Adipocyte (in vitro differentiated cells): ENCODE measurements around the gene SMAD1.
"Not testable (repeated sequence)": the region's sequence is repeated elsewhere in the genome, so short reads cannot be mapped to it uniquely, and the experiment has no call there.

Experiments
- DNase-seq: peaks from one replicate; pipeline ENCODE4 v3.0.0-alpha.2; 2015; ENCODE audit warnings: low read depth
- H3K27me3 ChIP-seq: replicated peaks from 2 replicates; pipeline ENCODE4 v1.7.0; 2013; ENCODE audit warnings: mild to moderate bottlenecking, low read length, moderate library complexity; ENCODE audit not compliant: control insufficient read depth, insufficient read depth
- H3K36me3 ChIP-seq: 2 replicates; pipeline ENCODE4 v1.7.0; 2013; ENCODE audit warnings: low read length, mild to moderate bottlenecking, moderate library complexity; ENCODE audit not compliant: control insufficient read depth, insufficient read depth, severe bottlenecking
- H3K4me1 ChIP-seq: 2 replicates; pipeline ENCODE4 v1.7.0; 2013; ENCODE audit warnings: mild to moderate bottlenecking, low read length, moderate library complexity; ENCODE audit not compliant: control insufficient read depth, insufficient read depth
- H3K4me3 ChIP-seq: 2 replicates; pipeline ENCODE4 v1.7.0; 2013; ENCODE audit warnings: mild to moderate bottlenecking, low read length, moderate library complexity
- H3K9ac ChIP-seq: 2 replicates; pipeline ENCODE4 v1.7.0; 2013; ENCODE audit warnings: mild to moderate bottlenecking, low read length, moderate library complexity
- H3K9me3 ChIP-seq: 2 replicates; pipeline ENCODE4 v1.7.0; 2013; ENCODE audit warnings: mild to moderate bottlenecking, low read length, moderate library complexity; ENCODE audit not compliant: control insufficient read depth

Gene SMAD1

DNA sequence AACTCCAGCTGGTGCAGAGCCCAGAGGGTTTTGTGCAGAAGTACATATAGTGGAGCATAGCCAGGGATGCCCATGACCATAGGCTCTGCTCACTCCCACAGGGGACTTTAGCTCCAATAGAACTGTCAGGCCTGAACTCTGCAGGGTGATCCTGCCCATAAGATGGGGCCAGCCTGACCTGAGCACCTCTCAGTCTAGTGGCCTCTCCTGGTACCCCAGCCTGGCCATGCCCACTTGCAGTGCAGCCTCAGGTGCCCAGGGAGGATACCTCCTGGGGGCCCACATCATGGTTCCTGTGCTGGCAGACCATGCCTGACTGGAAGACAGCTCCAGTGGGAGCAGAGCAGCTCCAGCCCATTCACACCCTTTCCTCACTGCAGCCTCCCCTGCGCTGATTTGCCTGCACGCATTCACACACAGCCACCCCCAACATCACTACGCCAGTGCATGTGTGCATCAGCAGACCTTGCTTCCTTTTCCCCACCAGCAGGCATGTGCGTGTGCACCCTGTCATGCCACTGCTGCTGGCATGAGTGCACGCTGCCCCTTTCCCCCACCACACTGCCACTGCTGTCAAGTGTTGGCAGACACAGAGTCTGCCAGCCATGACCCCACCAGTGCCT lies 84.5 kb downstream of the SMAD1 start:
- Histone ChIP-seq H3K9me3 (peaks cover 24% of the 10 kb centered on the region), H3K36me3 (no peaks in the 10 kb centered on the region), H3K9ac (no peak overlapping the region), H3K4me3 (no peak overlapping the region), H3K4me1 (peaks cover 7% of the 10 kb centered on the region), H3K27me3 (peaks cover 10% of the 10 kb centered on the region)
- no peak for DNase-seq

DNA sequence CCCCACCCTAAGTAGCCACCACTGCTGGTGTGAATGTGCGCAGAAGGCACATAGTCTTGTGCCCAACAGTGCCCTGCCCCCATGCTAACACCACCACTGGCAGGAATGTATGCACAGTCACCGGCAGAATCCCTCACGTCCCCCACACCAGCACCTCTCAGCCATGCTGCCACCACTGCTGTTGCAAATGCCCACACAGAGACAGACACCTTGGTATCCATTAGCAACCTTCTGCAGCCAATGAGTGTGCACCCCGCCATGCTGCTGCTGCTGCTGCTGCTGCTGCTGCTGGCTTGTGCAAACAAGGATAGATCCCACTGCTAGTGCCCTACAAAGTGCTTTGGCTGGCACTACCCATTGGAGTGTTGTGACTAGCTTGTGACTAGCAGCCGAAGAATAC lies 85.1 kb downstream of the SMAD1 start:
- DNase-seq = no peak
- Histone ChIP-seq H3K4me1 (peaks cover 7% of the 10 kb centered on the region), H3K27me3 (peaks cover 12% of the 10 kb centered on the region), H3K4me3 (no peak overlapping the region), H3K9me3 (peaks cover 27% of the 10 kb centered on the region), H3K36me3 (no peaks in the 10 kb centered on the region), H3K9ac (no peak overlapping the region)

- H3K4me1 ChIP-seq = peaks cover 7% of the 10 kb centered on the region
- H3K9me3 ChIP-seq = peaks cover 29% of the 10 kb centered on the region
- H3K36me3 ChIP-seq = no peaks in the 10 kb centered on the region
- no peak overlapping the region for H3K9ac ChIP-seq
- H3K4me3 ChIP-seq = no peak overlapping the region
- H3K27me3 ChIP-seq = peaks cover 12% of the 10 kb centered on the region
- no peak for DNase-seq
Measured at GRCh38 chr4:145567516-145567915, 85.9 kb downstream of the SMAD1 start.

DNA sequence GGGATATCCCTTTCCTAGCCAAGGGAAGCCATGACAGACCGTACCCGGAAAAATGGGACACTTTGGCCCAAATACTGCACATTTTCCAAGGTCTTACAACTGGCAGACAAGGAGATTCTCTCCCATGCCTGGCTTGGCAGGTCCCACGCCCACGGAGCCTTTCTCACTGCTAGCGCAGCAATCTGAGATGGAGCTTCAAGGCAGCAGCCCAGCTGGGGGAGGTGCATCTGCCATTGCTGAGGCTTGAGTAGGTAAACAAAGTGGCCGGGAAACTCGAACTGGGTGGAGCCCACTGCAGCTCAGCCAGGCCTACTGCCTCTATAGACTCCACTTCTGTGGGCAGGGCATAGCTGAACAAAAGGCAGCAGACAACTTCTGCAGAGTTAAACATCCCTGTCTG lies 92.9 kb downstream of the SMAD1 start:
- DNase-seq, H3K9ac ChIP-seq, H3K9me3 ChIP-seq, H3K4me3 ChIP-seq, H3K27me3 ChIP-seq, H3K4me1 ChIP-seq, H3K36me3 ChIP-seq: not testable (repeated sequence)

DNA sequence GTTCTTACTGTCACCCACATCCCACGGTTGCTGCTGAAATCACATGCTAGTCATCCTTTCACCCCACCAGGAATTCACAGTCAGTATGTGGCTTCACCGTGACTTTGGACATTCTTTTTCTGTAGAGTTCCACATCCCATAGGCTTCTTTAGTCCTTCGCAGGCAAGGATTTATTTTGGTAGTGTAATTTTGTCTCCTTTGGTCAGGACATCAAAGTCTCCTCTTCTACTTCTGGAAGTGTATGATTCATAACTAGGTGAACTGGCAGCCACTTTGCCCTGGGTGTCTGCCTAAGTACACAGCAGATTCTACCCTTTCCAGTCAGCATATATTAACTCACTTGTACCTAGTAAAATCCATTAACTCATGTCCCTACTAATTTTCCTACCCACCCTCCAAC lies 99.3 kb downstream of the SMAD1 start:
- Histone ChIP-seq H3K9me3 (no peaks in the 10 kb centered on the region), H3K4me3 (no peak overlapping the region), H3K4me1 (no peaks in the 10 kb centered on the region), H3K27me3 (no peaks in the 10 kb centered on the region), H3K36me3 (no peaks in the 10 kb centered on the region), H3K9ac (no peak overlapping the region)
- DNase-seq = no peak

DNA sequence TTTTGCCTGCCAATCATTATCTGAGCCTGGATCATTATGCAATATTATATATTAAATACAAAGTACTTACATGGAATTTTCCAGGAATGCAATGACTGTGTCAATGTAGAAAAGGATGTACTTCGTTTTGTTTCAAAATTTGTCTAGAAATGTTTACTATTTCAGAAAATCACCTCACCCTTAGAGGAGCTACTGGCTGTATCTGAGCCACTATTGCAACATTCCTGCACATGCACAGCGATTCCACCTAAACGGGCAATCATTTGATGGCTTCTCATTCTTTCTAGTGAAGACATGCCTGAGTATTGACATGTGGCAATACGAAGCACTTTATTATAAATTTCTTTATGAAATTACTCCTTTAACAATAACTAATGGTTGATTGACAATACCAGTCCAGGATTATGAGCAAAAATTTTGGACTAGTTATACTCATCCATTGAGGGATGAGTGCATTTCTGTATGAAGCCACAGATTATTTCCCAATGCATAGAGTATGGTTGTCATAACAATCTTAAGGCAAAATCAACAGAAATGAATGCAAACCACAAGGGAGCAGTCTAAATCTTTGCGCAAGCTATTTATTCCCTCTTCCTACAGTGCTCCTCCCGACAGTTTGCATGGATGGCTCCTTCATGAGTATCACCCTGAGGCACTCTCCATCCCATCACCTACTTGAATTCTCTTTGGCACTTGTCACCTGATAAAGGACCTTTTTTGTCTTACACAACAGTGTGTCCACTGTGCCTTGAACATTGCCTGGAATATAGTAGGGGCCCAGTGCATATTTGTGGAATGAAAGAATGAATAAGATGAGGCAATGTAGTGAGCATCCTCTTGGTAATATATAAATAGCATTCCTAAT lies 101.8 kb downstream of the SMAD1 start:
- no peak for DNase-seq
- Histone ChIP-seq H3K4me1 (no peaks in the 10 kb centered on the region), H3K9me3 (no peaks in the 10 kb centered on the region), H3K4me3 (no peak overlapping the region), H3K27me3 (peaks cover 8% of the 10 kb centered on the region), H3K36me3 (no peaks in the 10 kb centered on the region), H3K9ac (no peak overlapping the region)

DNA sequence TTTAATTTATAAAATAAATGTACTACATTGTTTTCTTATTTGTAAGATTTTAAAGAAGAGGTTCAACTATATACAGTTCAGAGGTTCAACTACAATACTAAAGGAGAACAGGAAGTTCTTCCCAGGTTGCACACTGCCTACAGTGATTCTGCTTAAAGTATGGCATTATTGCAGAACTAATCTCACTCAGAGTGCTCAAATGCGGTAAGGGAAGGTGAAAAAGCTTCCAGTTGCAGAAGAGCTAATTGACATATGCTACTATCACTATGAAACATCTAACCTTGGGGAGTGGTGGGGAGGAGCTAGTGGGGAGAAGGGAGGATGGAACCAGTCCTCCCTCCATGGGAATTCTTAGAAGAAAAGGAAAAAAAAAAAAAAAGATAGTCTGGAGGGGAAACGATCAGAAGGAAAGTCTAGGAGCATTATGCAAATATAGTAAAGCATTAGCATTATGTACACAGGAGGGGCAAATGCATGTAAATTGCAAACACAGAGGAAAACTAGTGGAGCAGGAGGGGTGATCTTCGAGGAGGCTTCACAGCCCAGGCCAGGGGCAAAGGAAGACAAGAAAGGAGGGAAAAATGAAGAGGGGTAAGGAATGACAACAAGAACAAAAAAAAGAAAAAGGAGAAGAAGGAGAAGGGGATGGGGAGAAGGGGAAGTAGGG lies 105.6 kb downstream of the SMAD1 start:
- Histone ChIP-seq H3K27me3 (peaks cover 8% of the 10 kb centered on the region), H3K4me3 (no peak overlapping the region), H3K36me3 (no peaks in the 10 kb centered on the region), H3K4me1 (no peaks in the 10 kb centered on the region), H3K9me3 (peaks cover 4% of the 10 kb centered on the region), H3K9ac (no peak overlapping the region)
- DNase-seq = no peak

DNA sequence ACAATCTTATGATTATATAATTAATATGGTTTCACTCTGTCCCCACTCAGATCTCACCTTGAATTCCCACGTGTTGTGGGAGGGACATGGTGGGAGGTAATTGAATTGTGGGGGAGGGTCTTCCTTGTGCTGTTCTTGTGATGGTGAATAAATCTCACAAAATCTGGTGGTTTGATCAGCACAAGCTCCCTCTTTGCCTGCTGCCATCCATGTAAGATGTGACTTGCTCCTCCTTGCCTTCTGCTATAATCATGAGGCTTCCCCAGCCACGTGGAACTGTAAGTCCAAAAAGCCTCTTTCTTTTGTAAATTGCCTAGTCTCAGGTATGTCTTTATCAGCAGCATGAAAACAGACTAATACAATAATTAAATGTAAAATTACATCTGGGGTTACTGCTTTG lies 107.7 kb downstream of the SMAD1 start:
- H3K4me3 ChIP-seq = not testable (repeated sequence)

GRCh38 chr4:145589916-145590702 lies 108.5 kb downstream of the SMAD1 start:
- H3K4me1 ChIP-seq = no peaks in the 10 kb centered on the region
- no peak overlapping the region for H3K9ac ChIP-seq
- H3K36me3 ChIP-seq = no peaks in the 10 kb centered on the region
- no peak overlapping the region for H3K4me3 ChIP-seq
- H3K9me3 ChIP-seq = peaks cover 4% of the 10 kb centered on the region
- no peak for DNase-seq
- H3K27me3 ChIP-seq = peaks cover 8% of the 10 kb centered on the region

More for the DNA sequence above, 107.7 kb downstream of the SMAD1 start:
- not testable (repeated sequence) for H3K9me3 ChIP-seq, H3K36me3 ChIP-seq, DNase-seq, H3K27me3 ChIP-seq, H3K9ac ChIP-seq, H3K4me1 ChIP-seq

- Histone ChIP-seq H3K36me3 (no peaks in the 10 kb centered on the region), H3K9me3 (peaks cover 12% of the 10 kb centered on the region), H3K9ac (no peak overlapping the region), H3K4me1 (no peaks in the 10 kb centered on the region), H3K4me3 (no peak overlapping the region), H3K27me3 (no peaks in the 10 kb centered on the region)
- DNase-seq = no peak
Measured at GRCh38 chr4:145602129-145602760, 120.6 kb downstream of the SMAD1 start.
